Measurements from ENCODE around the gene TPST2.

DNA sequence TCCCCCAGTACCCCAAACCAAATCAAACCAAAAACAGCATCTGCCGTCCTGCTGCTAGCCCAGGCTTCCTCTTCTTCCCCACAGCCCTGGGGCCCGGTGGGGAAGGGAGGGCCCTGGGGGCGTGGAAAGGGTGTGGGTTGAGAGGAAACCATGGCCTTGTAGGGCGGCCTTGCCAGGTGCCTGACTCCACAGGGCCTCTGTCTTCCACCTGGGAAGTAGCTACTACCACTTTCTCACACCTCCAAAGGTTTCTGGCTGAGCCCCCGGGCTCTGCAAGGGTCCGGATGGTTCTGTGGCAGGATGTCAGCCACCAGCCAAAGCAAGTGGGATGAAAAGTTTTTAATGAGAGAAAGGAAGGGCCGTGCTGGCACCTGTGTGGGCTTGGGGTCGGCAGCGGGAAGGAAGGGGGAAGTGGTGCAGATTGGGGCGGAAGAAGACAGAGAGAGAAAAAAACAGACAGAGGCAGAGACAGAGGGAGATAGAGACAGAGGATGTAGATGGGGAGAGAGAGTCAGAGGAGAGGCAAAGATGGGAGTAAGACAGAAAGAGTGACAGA, 10.5 kb downstream of the TPST2 start:
- TF ChIP-seq, protein P1, sequence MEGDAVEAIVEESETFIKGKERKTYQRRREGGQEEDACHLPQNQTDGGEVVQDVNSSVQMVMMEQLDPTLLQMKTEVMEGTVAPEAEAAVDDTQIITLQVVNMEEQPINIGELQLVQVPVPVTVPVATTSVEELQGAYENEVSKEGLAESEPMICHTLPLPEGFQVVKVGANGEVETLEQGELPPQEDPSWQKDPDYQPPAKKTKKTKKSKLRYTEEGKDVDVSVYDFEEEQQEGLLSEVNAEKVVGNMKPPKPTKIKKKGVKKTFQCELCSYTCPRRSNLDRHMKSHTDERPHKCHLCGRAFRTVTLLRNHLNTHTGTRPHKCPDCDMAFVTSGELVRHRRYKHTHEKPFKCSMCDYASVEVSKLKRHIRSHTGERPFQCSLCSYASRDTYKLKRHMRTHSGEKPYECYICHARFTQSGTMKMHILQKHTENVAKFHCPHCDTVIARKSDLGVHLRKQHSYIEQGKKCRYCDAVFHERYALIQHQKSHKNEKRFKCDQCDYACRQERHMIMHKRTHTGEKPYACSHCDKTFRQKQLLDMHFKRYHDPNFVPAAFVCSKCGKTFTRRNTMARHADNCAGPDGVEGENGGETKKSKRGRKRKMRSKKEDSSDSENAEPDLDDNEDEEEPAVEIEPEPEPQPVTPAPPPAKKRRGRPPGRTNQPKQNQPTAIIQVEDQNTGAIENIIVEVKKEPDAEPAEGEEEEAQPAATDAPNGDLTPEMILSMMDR (IDR thresholded peaks at IDR 0.05 in 4 of 5, conservative IDR thresholded peaks at IDR 0.05 in 1 of 5) = no peak
- no peak for TF ChIP-seq POLR2A (IDR thresholded peaks at IDR 0.05)
